Lower lobe of right lung (tissue), 2 donors: Measurements from ENCODE around the gene DNA2. TPM values are rescaled to one million over a fixed set of nuclear protein-coding genes. Genes with fewer than 3 reads are reported as not detected.
A peak's percentile ranks its signal among the peaks of the same experiment; 100 is the strongest.

Source experiments
- ATAC-seq, 2 donors: fragments of 200-7000 bp; cut with Tn5 transposase; one replicate each; pipeline ENCODE4 v1.9.1; 2020 to 2022; ENCODE audit warnings: mild to moderate bottlenecking in 2 of 2, moderate library complexity in 2 of 2
- DNase-seq: peaks from one replicate; pipeline ENCODE4 v3.0.0-alpha.2; 2020
- H3K27ac ChIP-seq: fragments of 200-600 bp; one replicate; pipeline ENCODE4 v1.8.0; 2022
- H3K27me3 ChIP-seq: fragments of 200-600 bp; one replicate; pipeline ENCODE4 v1.8.0; 2022; ENCODE audit warnings: low read depth
- H3K36me3 ChIP-seq: fragments of 200-600 bp; one replicate; pipeline ENCODE4 v1.8.0; 2022; ENCODE audit warnings: mild to moderate bottlenecking
- H3K4me1 ChIP-seq: fragments of 200-600 bp; one replicate; pipeline ENCODE4 v1.8.0; 2022
- H3K4me3 ChIP-seq: fragments of 200-600 bp; one replicate; pipeline ENCODE4 v1.8.0; 2022; ENCODE audit warnings: mild to moderate bottlenecking
- H3K9me3 ChIP-seq: fragments of 200-600 bp; one replicate; pipeline ENCODE4 v1.8.0; 2022
- CTCF ChIP-seq: fragments of 200-600 bp; IDR thresholded peaks from one replicate; pipeline ENCODE4 v1.8.0; 2022; ENCODE audit warnings: antibody characterized with exemption, mild to moderate bottlenecking
- intact Hi-C: fragments of 100-400 bp; cut with DNase I; formaldehyde crosslinking; loops from one replicate; pipeline ENCODE4 v1.11.0; 2022
- total RNA-seq: library from RNA; stranded (reverse); fragmentation: NEBNext Ultra II Directional; extraction: Animal tissue kit (Norgen Biotek cat#: 25700); gene quantifications from one replicate; pipeline ENCODE4 v1.2.1, GENCODE V29; 2021
- donor health status: DM: no; HTN: yes; CAD: no; lungs with severe emphysema.

DNA2 gene
- total RNA-seq, 1 donor from 2014 or later: 7.1 TPM

GRCh38 chr10:68506411-68506810 is 34.6 kb upstream of the DNA2 start:
- no peaks in the 10 kb centered on the region for H3K4me1 ChIP-seq
- ATAC-seq (no peak), DNase-seq (no peak)
- H3K27ac ChIP-seq: no peak overlapping the region
- intact Hi-C loops: no loop called here
- H3K36me3 ChIP-seq: peaks cover 61% of the 10 kb centered on the region
- H3K27me3 ChIP-seq: no peaks in the 10 kb centered on the region
- TF ChIP-seq CTCF: no peak
- no peak overlapping the region for H3K4me3 ChIP-seq
- no peaks in the 10 kb centered on the region for H3K9me3 ChIP-seq

- Histone ChIP-seq H3K4me3 (no peak overlapping the region), H3K9me3 (no peaks in the 10 kb centered on the region), H3K36me3 (peaks cover 86% of the 10 kb centered on the region), H3K4me1 (no peaks in the 10 kb centered on the region), H3K27ac (no peak overlapping the region), H3K27me3 (no peaks in the 10 kb centered on the region)
- intact Hi-C loops: no loop called here
- no peak for TF ChIP-seq CTCF
- DNase-seq (no peak), ATAC-seq (no peak)
Measured at GRCh38 chr10:68502846-68503245, 31.1 kb upstream of the DNA2 start.

- DNase-seq: no peak
- Histone ChIP-seq H3K36me3 (peaks cover 88% of the 10 kb centered on the region), H3K9me3 (no peaks in the 10 kb centered on the region), H3K4me1 (no peaks in the 10 kb centered on the region), H3K27ac (no peak overlapping the region), H3K4me3 (no peak overlapping the region), H3K27me3 (no peaks in the 10 kb centered on the region)
- intact Hi-C loops: no loop called here
- no peak for TF ChIP-seq CTCF
- no peak for ATAC-seq
Measured at GRCh38 chr10:68501691-68502090, 29.9 kb upstream of the DNA2 start.

DNA sequence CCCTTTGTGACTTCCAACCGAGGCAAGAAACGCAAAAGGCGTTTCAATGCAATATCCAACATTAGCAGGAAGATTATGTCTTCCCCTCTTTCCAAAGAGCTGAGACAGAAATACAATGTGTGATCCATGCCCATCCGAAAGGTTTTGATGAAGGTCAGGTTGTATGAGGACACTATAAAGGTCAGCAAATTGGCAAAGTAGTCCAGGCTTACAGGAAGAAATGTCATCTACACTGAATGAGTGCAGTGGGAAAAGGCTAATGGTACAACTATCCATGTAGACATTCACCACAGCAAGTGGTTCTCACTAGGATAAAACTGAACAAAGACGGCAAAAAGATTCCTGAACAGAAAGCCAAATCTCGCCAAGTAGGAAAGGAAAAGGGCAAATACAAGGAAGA is 27.8 kb upstream of the DNA2 start:
- peaks cover 90% of the 10 kb centered on the region for H3K36me3 ChIP-seq
- no peaks in the 10 kb centered on the region for H3K4me1 ChIP-seq
- H3K27ac ChIP-seq: no peak overlapping the region
- ATAC-seq (no peak), DNase-seq (no peak)
- intact Hi-C loops: no loop called here
- no peaks in the 10 kb centered on the region for H3K9me3 ChIP-seq
- no peaks in the 10 kb centered on the region for H3K27me3 ChIP-seq
- H3K4me3 ChIP-seq: no peak overlapping the region
- TF ChIP-seq CTCF: no peak

DNA sequence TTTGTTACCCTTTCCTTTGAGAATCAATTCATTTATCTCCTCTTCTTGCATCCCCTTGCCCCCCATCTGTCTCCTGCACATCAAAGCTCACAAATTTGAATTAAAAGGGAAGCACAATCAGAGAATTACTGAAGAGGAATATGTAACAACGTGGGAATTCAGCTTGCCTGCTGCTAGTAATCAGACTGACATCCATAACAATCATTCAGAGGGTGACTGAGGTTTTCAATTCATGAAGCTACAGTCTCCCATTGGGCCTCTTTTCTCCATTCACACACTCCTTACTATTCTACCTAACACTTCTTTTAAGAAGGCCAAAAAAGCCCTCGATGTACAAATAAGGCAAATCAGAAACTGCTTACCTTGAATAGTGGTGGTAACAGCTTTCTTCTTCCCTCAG is 24.3 kb upstream of the DNA2 start:
- intact Hi-C loops: no loop called here
- ATAC-seq (no peak), DNase-seq (no peak)
- Histone ChIP-seq H3K27ac (no peak overlapping the region), H3K36me3 (peaks cover 91% of the 10 kb centered on the region), H3K4me1 (no peaks in the 10 kb centered on the region), H3K27me3 (no peaks in the 10 kb centered on the region), H3K9me3 (no peaks in the 10 kb centered on the region), H3K4me3 (no peak overlapping the region)
- no peak for TF ChIP-seq CTCF

DNA sequence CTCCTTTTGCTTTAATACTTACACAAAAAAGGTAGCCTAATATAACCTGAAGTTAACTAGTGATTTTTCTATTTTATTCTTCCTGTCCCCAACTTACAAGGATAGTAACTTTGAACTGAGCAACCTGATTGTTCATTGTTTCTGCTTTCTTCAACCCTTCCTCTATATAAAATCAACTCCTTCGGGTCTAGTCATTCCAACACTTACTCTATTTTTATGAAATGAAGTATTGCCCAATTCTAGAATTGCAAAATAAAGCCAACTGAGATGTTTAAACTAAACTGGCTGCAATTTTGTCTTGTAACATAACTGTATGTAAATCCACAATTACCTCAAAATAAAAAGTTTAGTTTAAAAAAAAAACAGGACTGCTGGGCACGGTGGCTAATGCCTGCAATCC is 20.3 kb upstream of the DNA2 start:
- Histone ChIP-seq H3K27me3 (no peaks in the 10 kb centered on the region), H3K36me3 (peaks cover 90% of the 10 kb centered on the region), H3K4me3 (no peak overlapping the region), H3K4me1 (no peaks in the 10 kb centered on the region), H3K9me3 (no peaks in the 10 kb centered on the region), H3K27ac (no peak overlapping the region)
- DNase-seq (no peak), ATAC-seq (peak in 1 of 2 donors; percentile 46)
- intact Hi-C loops: no loop called here
- no peak for TF ChIP-seq CTCF
